Measurements from ENCODE around the gene CDH16. TPM values are rescaled to one million over a fixed set of nuclear protein-coding genes. Genes with fewer than 3 reads are reported as not detected.

The CDH16 gene
- total RNA-seq, 2 donors from 2014 or later = not detected

- TF ChIP-seq CTCF (IDR thresholded peaks at IDR 0.05) = no peak
- DNase-seq (ENCODE audit: low spot score) (no peak), ATAC-seq (ENCODE audit: insufficient number of reproducible peaks, low FRiP score, low read depth) (no peak)
- H3K36me3 ChIP-seq = no peaks in the 10 kb centered on the region
- no peak overlapping the region for H3K27ac ChIP-seq
- H3K27me3 ChIP-seq (replicated peaks; ENCODE audit: insufficient read depth) = no peaks in the 10 kb centered on the region
- no peak overlapping the region for H3K4me3 ChIP-seq
- H3K4me1 ChIP-seq (ENCODE audit: control insufficient read depth in 1 of 2, low read depth in 2 of 2) = no peaks in the 10 kb centered on the region
- no peaks in the 10 kb centered on the region for H3K9me3 ChIP-seq
Observed at GRCh38 chr16:66863707-66864106, 55.0 kb downstream of the CDH16 start.

GRCh38 chr16:66862023-66862520 is 56.6 kb downstream of the CDH16 start:
- no peak overlapping the region for H3K27ac ChIP-seq
- ATAC-seq (ENCODE audit: insufficient number of reproducible peaks, low FRiP score, low read depth) = no peak
- no peaks in the 10 kb centered on the region for H3K9me3 ChIP-seq
- no peak overlapping the region for H3K4me3 ChIP-seq
- H3K4me1 ChIP-seq (ENCODE audit: control insufficient read depth in 1 of 2, low read depth in 2 of 2) = no peaks in the 10 kb centered on the region
- no peaks in the 10 kb centered on the region for H3K36me3 ChIP-seq
- TF ChIP-seq CTCF (IDR thresholded peaks at IDR 0.05) = no peak
- DNase-seq (ENCODE audit: low spot score) = no peak
- no peaks in the 10 kb centered on the region for H3K27me3 ChIP-seq (replicated peaks; ENCODE audit: insufficient read depth)

GRCh38 chr16:66859397-66860068 is 59.2 kb downstream of the CDH16 start:
- Histone ChIP-seq H3K27ac (no peak overlapping the region), H3K4me3 (no peak overlapping the region), H3K9me3 (no peaks in the 10 kb centered on the region), H3K36me3 (no peaks in the 10 kb centered on the region), H3K27me3 (replicated peaks; ENCODE audit: insufficient read depth) (no peaks in the 10 kb centered on the region), H3K4me1 (ENCODE audit: control insufficient read depth in 1 of 2, low read depth in 2 of 2) (no peaks in the 10 kb centered on the region)
- DNase-seq (ENCODE audit: low spot score) = no peak
- no peak for TF ChIP-seq CTCF (IDR thresholded peaks at IDR 0.05)
- no peak for ATAC-seq (ENCODE audit: insufficient number of reproducible peaks, low FRiP score, low read depth)

GRCh38 chr16:66858740-66859396 is 59.8 kb downstream of the CDH16 start:
- no peak overlapping the region for H3K27ac ChIP-seq
- no peak for TF ChIP-seq CTCF (IDR thresholded peaks at IDR 0.05)

More at GRCh38 chr16:66858740-66859396, 59.8 kb downstream of the CDH16 start:
- Histone ChIP-seq H3K9me3 (no peaks in the 10 kb centered on the region), H3K4me1 (ENCODE audit: control insufficient read depth in 1 of 2, low read depth in 2 of 2) (no peaks in the 10 kb centered on the region), H3K27me3 (replicated peaks; ENCODE audit: insufficient read depth) (no peaks in the 10 kb centered on the region), H3K4me3 (no peak overlapping the region), H3K36me3 (no peaks in the 10 kb centered on the region)
- DNase-seq (ENCODE audit: low spot score) (no peak), ATAC-seq (ENCODE audit: insufficient number of reproducible peaks, low FRiP score, low read depth) (no peak)

Other genes with a start within 250 kb of the CDH16 start
- gene CMTM4, start 222.1 kb downstream of the CDH16 start, total RNA-seq = 10 to 100 TPM; 12.0 to 25.7 TPM
- gene DYNC1LI2, start 167.3 kb downstream of the CDH16 start, total RNA-seq = 100 to 1,000 TPM; 110 to 200 TPM
- not detected for gene TERB1, start 117.3 kb downstream of the CDH16 start, total RNA-seq
- gene NAE1, start 87.9 kb downstream of the CDH16 start, total RNA-seq = 10 to 100 TPM; 29.6 to 48.0 TPM
- not detected for gene CA7, start 74.5 kb downstream of the CDH16 start, total RNA-seq
- 1 to 10 TPM; 4.8 to 6.2 TPM for gene PDP2, start 38.4 kb downstream of the CDH16 start, total RNA-seq
- 10 to 100 TPM; 43.2 to 88.3 TPM for gene RRAD, start 6.7 kb upstream of the CDH16 start, total RNA-seq
- gene CIAO2B, start 15.5 kb upstream of the CDH16 start, total RNA-seq = 100 to 1,000 TPM in 1 of 2 donors, 10 to 100 TPM in 1; 23.2 to 102 TPM
- 10 to 100 TPM; 29.8 to 92.7 TPM for gene CES2, start 16.6 kb upstream of the CDH16 start, total RNA-seq
- 1 to 10 TPM in 1 of 2 donors, under 1 TPM in 1; 0.63 to 1.1 TPM for gene CES3, start 42.4 kb upstream of the CDH16 start, total RNA-seq
- 1 to 10 TPM; 7.4 to 9.5 TPM for gene CES4A, start 69.7 kb upstream of the CDH16 start, total RNA-seq
- gene CBFB, start 110.3 kb upstream of the CDH16 start, total RNA-seq = 10 to 100 TPM; 28.3 to 79.7 TPM
- gene PHAF1, start 191.1 kb upstream of the CDH16 start, total RNA-seq = 10 to 100 TPM; 15.6 to 27.2 TPM
- gene B3GNT9, start 232.1 kb upstream of the CDH16 start, total RNA-seq = 10 to 100 TPM; 33.5 to 59.6 TPM
- gene TRADD, start 241.0 kb upstream of the CDH16 start, total RNA-seq = 10 to 100 TPM; 18.4 to 52.1 TPM
- 10 to 100 TPM; 25.6 to 40.2 TPM for gene FBXL8, start 241.1 kb upstream of the CDH16 start, total RNA-seq
- gene HSF4, start 245.9 kb upstream of the CDH16 start, total RNA-seq = 10 to 100 TPM; 44.1 to 87.5 TPM